HG02943 (cell line): Measurements from ENCODE around the gene DAZAP1.

Experiments
- ATAC-seq: cut with Tn5 transposase; IDR thresholded peaks from one replicate; pipeline ENCODE4 v1.9.1; 2021; ENCODE audit warnings: mild to moderate bottlenecking, low read depth, moderate library complexity; ENCODE audit not compliant: unreplicated experiment

The DAZAP1 gene

GRCh38 chr19:1455002-1455335 is 47.6 kb downstream of the DAZAP1 start:
- ATAC-seq, result no peak

GRCh38 chr19:1455336-1456120 is 48.1 kb downstream of the DAZAP1 start:
- no peak for ATAC-seq

GRCh38 chr19:1456121-1456900 is 48.9 kb downstream of the DAZAP1 start:
- no peak for ATAC-seq

GRCh38 chr19:1457031-1457739 is 49.8 kb downstream of the DAZAP1 start:
- ATAC-seq, result no peak

GRCh38 chr19:1457892-1458291 is 50.5 kb downstream of the DAZAP1 start:
- ATAC-seq, result no peak

- no peak for ATAC-seq
Measured at GRCh38 chr19:1459479-1459878, 52.1 kb downstream of the DAZAP1 start.

GRCh38 chr19:1460033-1460995 is 52.9 kb downstream of the DAZAP1 start:
- ATAC-seq, result no peak

- no peak for ATAC-seq
Measured at GRCh38 chr19:1461862-1462261, 54.5 kb downstream of the DAZAP1 start.

- no peak for ATAC-seq
Measured at GRCh38 chr19:1465191-1466016, 58.0 kb downstream of the DAZAP1 start.

- ATAC-seq, result no peak
Measured at GRCh38 chr19:1466018-1466460, 58.7 kb downstream of the DAZAP1 start.

GRCh38 chr19:1466461-1467214 is 59.3 kb downstream of the DAZAP1 start:
- ATAC-seq, result no peak

- ATAC-seq, result no peak
Measured at GRCh38 chr19:1467215-1467489, 59.8 kb downstream of the DAZAP1 start.

GRCh38 chr19:1467490-1468273 is 60.3 kb downstream of the DAZAP1 start:
- ATAC-seq, result no peak

- no peak for ATAC-seq
Measured at GRCh38 chr19:1468274-1468820, 61.0 kb downstream of the DAZAP1 start.

GRCh38 chr19:1468821-1469254 is 61.5 kb downstream of the DAZAP1 start:
- no peak for ATAC-seq

- no peak for ATAC-seq
Measured at GRCh38 chr19:1469255-1470054, 62.1 kb downstream of the DAZAP1 start.

GRCh38 chr19:1470055-1470304 is 62.6 kb downstream of the DAZAP1 start:
- no peak for ATAC-seq
